HepG2 (cell line): Measurements from ENCODE around the gene TPGS1. TPM values are rescaled to one million over a fixed set of nuclear protein-coding genes. Genes with fewer than 3 reads are reported as not detected.

Experiments used
- HOXA3 ChIP-seq: sonication (generic); formaldehyde crosslinking; IDR thresholded peaks from 2 replicates; pipeline ENCODE4 v1.5.0; 2020; ENCODE audit warnings: missing genetic modification reagents
- MXI1 ChIP-seq: IDR thresholded peaks from 3 replicates; pipeline ENCODE4 v1.6.1; 2012; ENCODE audit warnings: low read depth, low read length, inconsistent platforms, borderline replicate concordance
- MYC ChIP-seq: sonication (generic); formaldehyde crosslinking; IDR thresholded peaks from 2 replicates; pipeline ENCODE4 v1.9.0; 2021; ENCODE audit warnings: missing genetic modification reagents, borderline replicate concordance
- NR3C1 ChIP-seq: sonication (generic); formaldehyde crosslinking; IDR thresholded peaks from 2 replicates; pipeline ENCODE4 v1.4.0; 2020; ENCODE audit warnings: missing genetic modification reagents
- PHF21A ChIP-seq: sonication (generic); formaldehyde crosslinking; IDR thresholded peaks from 2 replicates; pipeline ENCODE4 v1.5.0; 2020; ENCODE audit warnings: mild to moderate bottlenecking, missing genetic modification reagents
- SALL1 ChIP-seq: sonication (generic); formaldehyde crosslinking; IDR thresholded peaks from 2 replicates; pipeline ENCODE4 v1.8.0; 2022; ENCODE audit warnings: mild to moderate bottlenecking, missing genetic modification reagents
- TCF12 ChIP-seq, 2 experiments: fragments of 450-650 bp in 1 of 2; sonication (generic) in 1 of 2; formaldehyde crosslinking in 1 of 2; IDR thresholded peaks; 2 replicates each; pipeline versions ENCODE4 v1.6.1 to v1.8.0; 2017 to 2022; ENCODE audit warnings: antibody characterized with exemption in 1 of 2, mild to moderate bottlenecking in 1 of 2, missing genetic modification reagents in 1 of 2, moderate library complexity in 1 of 2
- TCF7L2 ChIP-seq: IDR thresholded peaks from 2 replicates; pipeline ENCODE4 v1.6.1; 2011; ENCODE audit warnings: mild to moderate bottlenecking, low read depth, low read length, moderate library complexity
- ZBTB26 ChIP-seq: IDR thresholded peaks from 2 replicates; pipeline ENCODE4 v1.6.1; 2016; ENCODE audit warnings: missing compliant biosample characterization, missing genetic modification reagents, borderline replicate concordance
- ZC3H13 ChIP-seq: sonication (generic); formaldehyde crosslinking; IDR thresholded peaks from 2 replicates; pipeline ENCODE4 v1.8.1; 2023; ENCODE audit warnings: mild to moderate bottlenecking, missing genetic modification reagents, moderate library complexity
- polyA plus RNA-seq, 8 experiments: library from polyadenylated mRNA; depleted of rRNA in 3 of 8; stranded (reverse) in 7 of 8; unstranded in 1 of 8; fragments of >200 nt; fragmentation: Illumina TruSeq in 4 of 8; extraction: Trizol in 4 of 8; gene quantifications; 2 replicates each; pipeline versions ENCODE4 v1.2.1 to v1.2.3, GENCODE V29; 2011 to 2016; ENCODE audit warnings: low read depth in 4 of 8, missing spikeins in 1 of 8, mixed read lengths in 1 of 8; ENCODE audit not compliant: insufficient read depth in 1 of 8
- total RNA-seq, 5 experiments: library from RNA; depleted of rRNA; stranded (reverse); fragments of >200 nt; fragmentation: Illumina TruSeq; extraction: Trizol; gene quantifications; 2 replicates each; pipeline ENCODE4 v1.2.3, GENCODE V29; 2016; ENCODE audit warnings: low read depth in 1 of 5
- TF ChIP-seq, protein P1 (sequence below): IDR thresholded peaks from 2 replicates; pipeline ENCODE4 v1.6.1; 2016; ENCODE audit warnings: mild to moderate bottlenecking
- TF ChIP-seq, protein P2 (sequence below): fragments of 450-650 bp; IDR thresholded peaks from 2 replicates; pipeline ENCODE4 v1.6.1; 2017; ENCODE audit warnings: mild to moderate bottlenecking
- TF ChIP-seq, protein P3 (sequence below): sonication (generic); formaldehyde crosslinking; IDR thresholded peaks from 2 replicates; pipeline ENCODE4 v1.9.0; 2022; ENCODE audit warnings: missing genetic modification reagents, mild to moderate bottlenecking, borderline replicate concordance
- TF ChIP-seq, protein P4 (sequence below): sonication (generic); formaldehyde crosslinking; IDR thresholded peaks from 2 replicates; pipeline ENCODE4 v1.5.1; 2020; ENCODE audit warnings: missing genetic modification reagents, mild to moderate bottlenecking, borderline replicate concordance

The TPGS1 gene
- total and polyA plus RNA-seq, 2 of the 13 experiments (the other 11 are each of a cell fraction or from before 2014, with no cell fraction given), result 1.1 to 6.2 TPM

- TF ChIP-seq, protein P1, sequence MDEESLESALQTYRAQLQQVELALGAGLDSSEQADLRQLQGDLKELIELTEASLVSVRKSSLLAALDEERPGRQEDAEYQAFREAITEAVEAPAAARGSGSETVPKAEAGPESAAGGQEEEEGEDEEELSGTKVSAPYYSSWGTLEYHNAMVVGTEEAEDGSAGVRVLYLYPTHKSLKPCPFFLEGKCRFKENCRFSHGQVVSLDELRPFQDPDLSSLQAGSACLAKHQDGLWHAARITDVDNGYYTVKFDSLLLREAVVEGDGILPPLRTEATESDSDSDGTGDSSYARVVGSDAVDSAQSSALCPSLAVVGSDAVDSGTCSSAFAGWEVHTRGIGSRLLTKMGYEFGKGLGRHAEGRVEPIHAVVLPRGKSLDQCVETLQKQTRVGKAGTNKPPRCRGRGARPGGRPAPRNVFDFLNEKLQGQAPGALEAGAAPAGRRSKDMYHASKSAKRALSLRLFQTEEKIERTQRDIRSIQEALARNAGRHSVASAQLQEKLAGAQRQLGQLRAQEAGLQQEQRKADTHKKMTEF (CRISPR knock-in tag), result no peak; the same call in 1 of the 2 replicates
- TF ChIP-seq NR3C1 (no peak), MYC (peak; percentile 39; the same call in 1 of the 2 replicates), MXI1 (peak; percentile 16; the same call in 1 of the 3 replicates), SALL1 (CRISPR knock-in tag) (peak; percentile 20; the same call in 1 of the 2 replicates), PHF21A (CRISPR knock-in tag) (peak; percentile 56; the same call in 1 of the 2 replicates), ZC3H13 (CRISPR knock-in tag) (peak; percentile 62; the same call in 1 of the 2 replicates), TCF12 (IDR thresholded peaks at IDR 0.05) (no peak), TCF12 (CRISPR knock-in tag; IDR thresholded peaks at IDR 0.05) (0 out of 2 replicates have a peak, but pooled peaks have one; percentile 33), TCF7L2 (no peak), HOXA3 (CRISPR knock-in tag) (peak; percentile 41; the same call in 1 of the 2 replicates), ZBTB26 (no peak; the same call in 1 of the 2 replicates)
- TF ChIP-seq, protein P2, sequence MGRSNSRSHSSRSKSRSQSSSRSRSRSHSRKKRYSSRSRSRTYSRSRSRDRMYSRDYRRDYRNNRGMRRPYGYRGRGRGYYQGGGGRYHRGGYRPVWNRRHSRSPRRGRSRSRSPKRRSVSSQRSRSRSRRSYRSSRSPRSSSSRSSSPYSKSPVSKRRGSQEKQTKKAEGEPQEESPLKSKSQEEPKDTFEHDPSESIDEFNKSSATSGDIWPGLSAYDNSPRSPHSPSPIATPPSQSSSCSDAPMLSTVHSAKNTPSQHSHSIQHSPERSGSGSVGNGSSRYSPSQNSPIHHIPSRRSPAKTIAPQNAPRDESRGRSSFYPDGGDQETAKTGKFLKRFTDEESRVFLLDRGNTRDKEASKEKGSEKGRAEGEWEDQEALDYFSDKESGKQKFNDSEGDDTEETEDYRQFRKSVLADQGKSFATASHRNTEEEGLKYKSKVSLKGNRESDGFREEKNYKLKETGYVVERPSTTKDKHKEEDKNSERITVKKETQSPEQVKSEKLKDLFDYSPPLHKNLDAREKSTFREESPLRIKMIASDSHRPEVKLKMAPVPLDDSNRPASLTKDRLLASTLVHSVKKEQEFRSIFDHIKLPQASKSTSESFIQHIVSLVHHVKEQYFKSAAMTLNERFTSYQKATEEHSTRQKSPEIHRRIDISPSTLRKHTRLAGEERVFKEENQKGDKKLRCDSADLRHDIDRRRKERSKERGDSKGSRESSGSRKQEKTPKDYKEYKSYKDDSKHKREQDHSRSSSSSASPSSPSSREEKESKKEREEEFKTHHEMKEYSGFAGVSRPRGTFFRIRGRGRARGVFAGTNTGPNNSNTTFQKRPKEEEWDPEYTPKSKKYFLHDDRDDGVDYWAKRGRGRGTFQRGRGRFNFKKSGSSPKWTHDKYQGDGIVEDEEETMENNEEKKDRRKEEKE, result no peak
- TF ChIP-seq, protein P3, sequence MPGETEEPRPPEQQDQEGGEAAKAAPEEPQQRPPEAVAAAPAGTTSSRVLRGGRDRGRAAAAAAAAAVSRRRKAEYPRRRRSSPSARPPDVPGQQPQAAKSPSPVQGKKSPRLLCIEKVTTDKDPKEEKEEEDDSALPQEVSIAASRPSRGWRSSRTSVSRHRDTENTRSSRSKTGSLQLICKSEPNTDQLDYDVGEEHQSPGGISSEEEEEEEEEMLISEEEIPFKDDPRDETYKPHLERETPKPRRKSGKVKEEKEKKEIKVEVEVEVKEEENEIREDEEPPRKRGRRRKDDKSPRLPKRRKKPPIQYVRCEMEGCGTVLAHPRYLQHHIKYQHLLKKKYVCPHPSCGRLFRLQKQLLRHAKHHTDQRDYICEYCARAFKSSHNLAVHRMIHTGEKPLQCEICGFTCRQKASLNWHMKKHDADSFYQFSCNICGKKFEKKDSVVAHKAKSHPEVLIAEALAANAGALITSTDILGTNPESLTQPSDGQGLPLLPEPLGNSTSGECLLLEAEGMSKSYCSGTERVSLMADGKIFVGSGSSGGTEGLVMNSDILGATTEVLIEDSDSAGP, result peak; percentile 64; the same call in 1 of the 2 replicates
- TF ChIP-seq, protein P4, sequence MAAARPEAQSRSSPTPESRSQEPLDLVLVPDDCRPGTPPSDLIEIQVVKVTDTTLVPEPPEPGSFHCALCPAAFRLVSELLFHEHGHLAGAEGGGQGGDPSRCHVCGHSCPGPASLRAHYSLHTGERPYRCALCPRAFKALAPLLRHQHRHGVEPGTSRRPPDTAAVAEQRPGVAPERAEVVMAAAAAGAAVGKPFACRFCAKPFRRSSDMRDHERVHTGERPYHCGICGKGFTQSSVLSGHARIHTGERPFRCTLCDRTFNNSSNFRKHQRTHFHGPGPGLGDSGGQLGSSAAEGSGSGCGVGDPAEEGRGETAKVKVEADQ (CRISPR knock-in tag), result 0 out of 2 replicates have a peak, but pooled peaks have one; percentile 40
These were observed 25.5 kb downstream of the TPGS1 start (continued) for GRCh38 chr19:532561-533363.
